ENCODE data around the gene ATP10A.
A peak's percentile ranks its signal among the peaks of the same experiment; 100 is the strongest.

The ATP10A gene

DNA sequence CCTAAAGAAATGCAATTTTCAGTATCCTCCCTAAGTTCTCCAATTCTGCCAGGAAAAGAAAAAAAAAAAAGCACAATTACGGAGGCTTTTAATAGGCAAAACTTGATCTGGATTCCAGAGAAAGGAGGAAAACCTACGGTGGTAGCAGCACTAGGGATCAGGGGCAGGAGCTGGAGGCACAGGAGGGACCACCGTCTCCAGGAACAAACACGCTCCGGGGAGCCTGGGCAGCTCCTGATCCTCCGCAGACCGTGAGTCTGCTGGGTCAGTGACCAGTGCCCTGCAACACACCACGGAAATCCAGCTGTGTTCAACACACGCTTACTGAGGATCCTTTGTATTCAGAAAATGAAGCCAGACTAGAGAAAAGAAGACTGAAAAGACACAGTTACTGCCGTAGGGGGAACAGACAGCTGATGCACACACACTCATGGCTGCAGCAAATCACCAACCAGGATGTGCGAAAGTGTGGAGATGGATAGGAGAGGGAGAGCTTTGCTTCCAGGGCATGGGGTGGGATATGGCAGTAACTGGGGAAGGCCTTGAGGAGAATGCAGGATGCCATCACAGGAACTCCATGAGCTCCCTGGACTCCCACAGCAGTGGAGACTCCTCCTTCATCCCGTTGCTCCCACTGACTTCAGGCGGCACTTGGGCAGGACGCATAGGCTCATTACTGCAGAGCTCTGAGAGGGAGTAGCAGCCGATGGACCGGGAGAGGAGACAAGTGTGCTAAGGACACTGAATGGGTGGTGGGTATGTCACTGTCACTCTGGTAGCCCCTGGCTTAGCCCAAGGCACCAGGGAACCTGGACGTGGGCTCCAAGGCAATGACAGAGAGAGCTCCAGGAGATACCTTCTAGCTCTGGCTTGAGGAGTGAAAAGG, 167.0 kb downstream of the ATP10A start:
- no peak for DNase-seq (ENCODE audit: low spot score)

DNA sequence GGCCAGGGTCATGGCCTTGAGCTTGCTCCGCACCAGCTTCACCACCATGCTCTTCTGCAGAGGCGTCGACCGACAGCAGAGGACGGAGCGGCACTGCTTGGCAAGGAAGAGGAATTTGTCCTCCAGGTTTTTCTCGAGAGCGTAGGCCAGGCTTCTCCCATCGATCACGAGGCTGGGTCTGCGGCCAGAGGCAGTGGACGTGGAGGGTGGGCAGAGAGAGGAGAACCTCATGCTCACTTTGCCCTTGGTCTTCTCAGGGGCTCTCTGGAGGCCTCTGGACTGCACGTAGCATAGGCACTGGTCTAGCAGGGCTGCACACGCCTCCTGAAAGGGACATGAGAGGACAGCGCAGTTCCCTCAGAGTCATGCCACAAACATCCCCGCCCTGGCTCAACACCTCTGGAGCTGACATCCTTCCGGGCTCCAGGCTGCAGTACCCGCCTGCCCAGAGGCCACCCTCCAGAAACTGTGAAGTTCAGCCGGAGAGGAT, 168.3 kb downstream of the ATP10A start:
- no peak for DNase-seq (ENCODE audit: low spot score)

DNA sequence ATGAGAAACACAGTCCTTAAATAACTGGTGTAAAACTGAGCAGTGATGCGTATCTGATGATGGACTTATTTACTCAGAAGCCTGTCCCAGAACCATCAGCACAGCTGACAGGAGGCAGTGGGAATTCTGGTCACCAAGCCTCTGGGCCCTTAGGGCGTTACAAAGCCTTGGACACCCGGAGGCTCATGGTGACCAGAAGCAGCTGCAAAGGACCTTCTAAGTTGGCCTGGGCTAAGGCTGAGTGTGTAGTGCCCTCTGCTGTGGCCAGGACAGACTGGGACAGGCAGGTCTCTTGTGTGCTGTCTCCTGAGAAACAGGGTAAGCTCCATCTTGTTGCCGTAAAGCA, 168.9 kb downstream of the ATP10A start:
- DNase-seq (ENCODE audit: low spot score), result no peak

GRCh38 chr15:25693321-25694238, 169.5 kb downstream of the ATP10A start:
- peak; percentile 62 for DNase-seq (ENCODE audit: low spot score)

GRCh38 chr15:25691544-25692430, 171.3 kb downstream of the ATP10A start:
- no peak for DNase-seq (ENCODE audit: low spot score)

DNA sequence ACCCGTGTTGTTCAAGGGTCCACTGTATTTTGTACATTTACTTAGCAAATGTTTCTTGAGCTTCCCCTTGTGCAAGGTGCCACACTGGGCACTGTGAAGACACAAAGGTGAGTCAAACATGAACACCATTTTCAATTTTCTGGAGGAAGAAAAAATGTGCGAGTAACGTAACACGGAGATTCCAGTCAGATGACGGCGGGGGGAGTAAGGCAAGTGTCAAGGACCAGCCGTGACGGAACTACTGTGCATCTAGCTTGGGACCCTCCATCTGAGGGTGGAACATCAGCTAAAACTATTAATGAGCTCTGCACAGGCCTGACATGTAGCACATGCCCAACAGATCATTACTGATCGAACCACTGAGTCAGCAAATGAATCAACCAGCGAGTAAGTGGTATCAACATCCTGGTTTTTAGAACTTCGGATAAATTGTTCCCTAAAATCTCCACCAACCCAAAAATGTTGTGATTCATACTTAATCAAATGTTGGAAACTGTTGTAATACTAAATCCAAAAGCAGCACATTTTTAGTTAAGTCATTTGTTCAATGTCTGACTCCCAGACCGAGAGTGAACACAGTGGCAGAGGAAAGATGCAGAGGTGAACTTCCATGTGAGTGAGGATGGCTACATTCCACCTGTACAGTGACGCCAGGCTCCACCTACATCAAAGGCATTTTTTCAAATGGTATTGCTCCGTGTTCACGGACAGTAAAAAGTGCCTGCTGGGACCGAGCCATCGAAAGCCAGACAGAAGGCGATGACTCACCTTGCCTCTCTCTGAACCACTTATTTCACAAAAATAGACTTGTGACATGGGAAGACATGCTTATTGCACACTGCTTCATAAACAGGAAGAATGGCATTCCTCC, 172.2 kb downstream of the ATP10A start:
- DNase-seq (ENCODE audit: low spot score), result no peak

DNA sequence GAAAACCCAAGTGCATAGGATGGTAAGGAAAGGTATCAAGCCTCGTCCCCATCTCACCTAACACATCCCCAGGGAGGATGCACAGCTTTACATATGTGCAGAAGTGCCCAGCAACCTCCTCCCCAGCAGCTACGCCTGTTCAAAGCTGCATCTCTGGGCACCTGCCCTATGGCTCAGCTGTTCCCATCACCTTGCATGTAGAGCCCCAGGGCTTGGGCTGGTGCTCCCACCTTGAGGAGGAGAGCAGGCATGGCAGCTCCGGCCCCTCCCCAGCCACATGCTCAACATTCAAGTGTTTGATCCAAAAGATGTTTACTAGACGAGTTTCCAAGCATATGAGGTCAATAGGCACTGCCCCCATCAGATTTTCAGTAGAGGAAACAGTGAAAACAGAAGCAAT, 173.5 kb downstream of the ATP10A start:
- no peak for DNase-seq (ENCODE audit: low spot score)

- no peak for DNase-seq (ENCODE audit: low spot score)
These were observed 175.0 kb downstream of the ATP10A start for GRCh38 chr15:25688166-25688565.

- DNase-seq (ENCODE audit: low spot score), result no peak
These were observed 175.4 kb downstream of the ATP10A start for GRCh38 chr15:25687689-25688088.

DNA sequence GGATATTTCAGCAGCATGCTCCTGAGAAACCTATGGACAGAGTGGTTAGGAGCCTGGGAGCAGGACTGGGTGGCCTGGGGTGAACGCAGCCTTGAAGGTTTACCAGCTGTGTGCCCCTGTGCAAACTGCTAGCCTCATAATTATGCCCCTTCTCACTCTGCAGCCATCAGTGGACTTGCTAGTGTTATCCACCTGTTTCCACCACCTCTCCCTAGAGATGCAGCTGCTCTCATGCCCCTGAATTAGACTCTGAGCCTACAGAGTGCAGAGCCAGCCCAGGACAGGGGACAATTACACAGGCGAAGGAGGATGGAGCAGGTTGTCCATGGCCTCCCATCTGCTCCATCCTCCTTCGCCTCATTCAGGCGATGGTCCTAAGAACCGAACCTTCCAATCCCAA, 175.9 kb downstream of the ATP10A start:
- no peak for DNase-seq (ENCODE audit: low spot score)

DNA sequence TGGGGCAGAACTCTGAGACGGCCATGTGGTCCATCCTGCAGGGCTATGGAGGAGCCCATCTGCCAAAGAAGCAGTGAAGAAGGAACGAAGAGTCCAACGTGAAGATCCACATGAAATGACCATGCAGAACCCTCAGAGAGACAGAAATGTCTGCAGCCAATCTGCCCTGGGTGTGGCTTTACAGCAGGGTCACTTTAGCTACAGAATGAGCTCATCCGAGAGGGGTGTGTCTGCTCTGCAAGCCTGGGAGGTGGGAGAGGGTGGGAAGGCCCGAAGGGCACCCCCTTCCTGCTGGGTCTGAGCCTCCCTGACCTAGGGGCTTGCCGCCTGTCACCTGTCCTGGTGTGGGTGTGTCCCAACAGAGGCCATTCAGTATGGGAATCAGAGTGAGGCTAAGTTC, 176.3 kb downstream of the ATP10A start:
- DNase-seq (ENCODE audit: low spot score), result no peak

- DNase-seq (ENCODE audit: low spot score), result no peak
These were observed 178.4 kb downstream of the ATP10A start for GRCh38 chr15:25684521-25685431.

GRCh38 chr15:25683911-25684310, 179.2 kb downstream of the ATP10A start:
- no peak for DNase-seq (ENCODE audit: low spot score)

GRCh38 chr15:25683415-25683814, 179.7 kb downstream of the ATP10A start:
- DNase-seq (ENCODE audit: low spot score), result no peak

DNA sequence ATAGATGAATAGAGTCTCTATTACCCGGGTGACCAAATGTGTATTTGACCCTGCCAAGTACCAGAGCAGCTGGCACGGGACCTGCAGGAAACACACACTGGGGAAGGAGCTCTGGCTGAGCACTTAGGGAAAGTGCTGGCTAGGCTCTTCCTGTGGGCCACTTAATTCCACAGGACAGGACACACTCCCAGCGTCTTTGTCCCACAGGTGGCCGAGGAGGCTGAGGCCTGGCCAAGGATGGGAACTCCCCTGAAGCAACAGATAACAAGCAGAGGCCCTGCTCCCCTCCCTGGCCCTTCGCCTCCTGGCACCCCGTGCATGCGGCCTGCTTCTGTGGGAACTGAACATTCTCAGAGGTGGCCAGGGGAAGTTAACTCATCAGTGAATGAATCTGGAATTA, 180.8 kb downstream of the ATP10A start:
- no peak for DNase-seq (ENCODE audit: low spot score)

DNA sequence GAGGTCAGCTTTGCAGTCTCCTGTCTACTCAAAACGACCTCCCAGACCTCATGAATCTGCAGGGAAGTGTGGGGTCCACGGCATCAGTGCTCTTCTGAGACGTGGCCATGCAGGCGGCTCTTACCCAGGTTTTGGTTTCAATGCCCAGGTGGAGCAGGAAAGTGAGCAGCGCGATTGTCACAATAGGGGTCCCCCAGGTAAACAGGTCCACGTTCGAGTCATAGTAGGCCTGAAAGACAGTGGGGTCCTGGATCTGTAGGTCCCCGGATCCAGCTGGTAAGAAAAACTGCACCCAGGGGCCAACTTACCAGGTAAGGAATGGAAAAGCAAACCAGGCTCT, 182.5 kb downstream of the ATP10A start:
- no peak for DNase-seq (ENCODE audit: low spot score)

DNA sequence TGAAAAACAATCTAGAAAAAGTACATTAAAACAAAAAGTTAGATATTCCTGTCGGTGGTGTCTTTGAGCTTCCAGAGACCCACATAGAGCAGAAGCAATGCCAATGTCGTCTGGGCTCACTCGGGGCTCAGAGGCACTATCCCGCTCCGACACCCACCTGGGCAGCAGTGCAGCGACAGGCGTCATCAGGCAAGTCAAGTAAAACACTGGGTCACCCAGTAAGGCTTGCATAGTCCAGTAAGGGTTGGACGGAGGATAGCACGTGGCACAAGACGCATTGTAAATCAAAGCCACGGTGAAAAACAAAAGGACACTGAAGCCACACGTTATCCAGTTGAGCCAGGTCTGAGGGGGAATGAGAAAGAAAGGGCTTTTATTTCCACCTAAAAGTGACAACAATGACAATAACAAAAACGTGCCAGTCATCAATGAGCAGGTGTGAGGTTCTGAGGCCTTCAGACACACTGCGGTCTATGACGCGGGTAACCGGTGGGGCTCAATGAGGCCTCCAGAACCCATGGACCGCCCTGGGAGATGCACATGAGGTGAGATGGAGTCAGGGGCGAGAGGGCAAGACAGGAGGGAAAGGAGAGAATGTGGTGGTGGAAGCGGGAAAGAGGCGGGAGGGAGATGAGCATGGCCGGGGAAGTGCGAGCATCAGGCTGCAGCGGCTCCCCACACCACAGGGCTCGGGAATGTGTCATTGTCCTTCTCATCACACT, 183.0 kb downstream of the ATP10A start:
- no peak for DNase-seq (ENCODE audit: low spot score)

DNA sequence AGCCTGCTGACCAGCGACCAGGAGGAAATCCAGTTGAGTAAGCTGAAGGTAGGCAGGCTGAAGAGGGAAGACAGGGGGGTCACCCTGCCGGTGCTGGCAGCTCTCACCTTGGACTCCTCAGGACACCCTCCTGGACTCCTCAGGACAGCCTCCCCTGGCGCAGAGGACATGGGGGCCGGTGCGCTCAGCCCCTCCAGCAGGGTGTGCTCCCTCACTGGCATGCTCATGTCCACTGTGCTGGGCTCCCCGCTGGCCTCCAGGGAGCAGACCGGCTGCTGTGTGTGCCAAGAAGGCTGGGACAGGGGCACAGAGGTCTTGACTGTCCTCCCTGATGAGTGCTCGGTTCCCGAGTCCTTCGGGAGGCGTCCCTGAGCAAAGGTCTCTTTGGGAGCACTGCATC, 183.6 kb downstream of the ATP10A start:
- no peak for DNase-seq (ENCODE audit: low spot score)

GRCh38 chr15:25678500-25678855, 184.6 kb downstream of the ATP10A start:
- DNase-seq (ENCODE audit: low spot score), result no peak

Measured in ecto neural progenitor cell (in vitro differentiated cells).